ENCODE data around the gene BACH2. TPM values are rescaled to one million over a fixed set of nuclear protein-coding genes. Genes with fewer than 3 reads are reported as not detected.

BACH2 gene
- total and polyA plus RNA-seq, 9 of the 15 experiments (the other 6 are each of a cell fraction or from before 2014, with no cell fraction given) = 0.06 to 3.1 (median 0.59) TPM

DNA sequence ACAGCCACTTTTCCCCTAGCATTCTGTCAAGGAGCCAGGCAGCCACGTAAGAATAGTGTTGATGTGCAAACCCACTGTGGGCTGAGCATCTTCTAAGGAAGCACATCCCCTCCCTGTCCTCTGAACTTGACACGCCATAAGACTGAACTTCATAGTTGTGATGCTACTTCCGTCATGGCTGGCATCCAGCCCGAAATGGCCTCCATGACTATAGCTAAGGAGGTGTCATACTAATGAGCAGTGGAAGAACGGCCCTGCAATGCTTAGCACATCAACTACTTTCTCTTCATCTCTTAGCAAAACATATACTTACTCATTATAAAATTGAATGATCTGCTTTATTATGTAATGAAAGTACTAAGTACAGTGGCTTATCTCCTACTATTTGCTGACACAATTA is 292.1 kb downstream of the BACH2 start:
- ATAC-seq (no peak; the same call in 2 of the 3 replicates), FAIRE-seq (no peak)
- H4K20me1 ChIP-seq (replicated peaks; ENCODE audit: control insufficient read depth, insufficient read depth, low read length) = no peaks in the 10 kb centered on the region

More for the DNA sequence above, 292.1 kb downstream of the BACH2 start:
- 13% methylated on average over 5 of the region's 5 CpGs for WGBS (ENCODE audit: insufficient coverage, low coverage, missing lambda C conversion rate)
- in situ Hi-C loops (cut with MboI) = no loop called here
- Histone ChIP-seq H3K4me2 (ENCODE audit: insufficient read depth, low read length) (no peak overlapping the region), H3K79me2 (ENCODE audit: control insufficient read depth, insufficient read depth, low read length) (no peaks in the 10 kb centered on the region), H3K9me3 (replicated peaks; ENCODE audit: control insufficient read depth, insufficient read depth, low read depth, low read length) (no peaks in the 10 kb centered on the region), H3K4me3 (no peak overlapping the region), H2AFZ (ENCODE audit: low read depth, low read length) (no peak overlapping the region), H3K27ac (ENCODE audit: extremely low read depth, low read depth, low read length) (no peak overlapping the region), H3K27me3 (ENCODE audit: control insufficient read depth in 2 of 2, insufficient read depth in 2 of 2, low read length in 2 of 2) (no peaks in the 10 kb centered on the region), H3K36me3 (ENCODE audit: control insufficient read depth, insufficient read depth, low read length) (no peaks in the 10 kb centered on the region), H3K9ac (ENCODE audit: insufficient read depth in 1 of 2, low read depth in 2 of 2, low read length in 2 of 2) (no peak overlapping the region), H3K9me1 (ENCODE audit: control insufficient read depth, insufficient read depth, low read length) (no peaks in the 10 kb centered on the region), H3K4me1 (replicated peaks in 1 of 2; ENCODE audit: control insufficient read depth in 2 of 2, insufficient read depth in 2 of 2, low read length in 2 of 2) (no peaks in the 10 kb centered on the region)
- ChIA-PET CTCF (ENCODE audit: low intra/inter-chr PET ratio) (no interaction called here), POLR2A (no interaction called here)
- TF ChIP-seq, protein P1, sequence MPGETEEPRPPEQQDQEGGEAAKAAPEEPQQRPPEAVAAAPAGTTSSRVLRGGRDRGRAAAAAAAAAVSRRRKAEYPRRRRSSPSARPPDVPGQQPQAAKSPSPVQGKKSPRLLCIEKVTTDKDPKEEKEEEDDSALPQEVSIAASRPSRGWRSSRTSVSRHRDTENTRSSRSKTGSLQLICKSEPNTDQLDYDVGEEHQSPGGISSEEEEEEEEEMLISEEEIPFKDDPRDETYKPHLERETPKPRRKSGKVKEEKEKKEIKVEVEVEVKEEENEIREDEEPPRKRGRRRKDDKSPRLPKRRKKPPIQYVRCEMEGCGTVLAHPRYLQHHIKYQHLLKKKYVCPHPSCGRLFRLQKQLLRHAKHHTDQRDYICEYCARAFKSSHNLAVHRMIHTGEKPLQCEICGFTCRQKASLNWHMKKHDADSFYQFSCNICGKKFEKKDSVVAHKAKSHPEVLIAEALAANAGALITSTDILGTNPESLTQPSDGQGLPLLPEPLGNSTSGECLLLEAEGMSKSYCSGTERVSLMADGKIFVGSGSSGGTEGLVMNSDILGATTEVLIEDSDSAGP (CRISPR knock-in tag; IDR thresholded peaks at IDR 0.05) = no peak
- TF ChIP-seq CBFA2T3 (IDR thresholded peaks at IDR 0.05) = no peak
- TF ChIP-seq ZNF518B (CRISPR knock-in tag; IDR thresholded peaks at IDR 0.05) = no peak
- TF ChIP-seq JUNB (CRISPR knock-in tag; conservative IDR thresholded peaks at IDR 0.05) = no peak
- TF ChIP-seq ZNF408 (CRISPR knock-in tag; IDR thresholded peaks at IDR 0.05; ENCODE audit: low read depth) = no peak
- TF ChIP-seq, protein P2, sequence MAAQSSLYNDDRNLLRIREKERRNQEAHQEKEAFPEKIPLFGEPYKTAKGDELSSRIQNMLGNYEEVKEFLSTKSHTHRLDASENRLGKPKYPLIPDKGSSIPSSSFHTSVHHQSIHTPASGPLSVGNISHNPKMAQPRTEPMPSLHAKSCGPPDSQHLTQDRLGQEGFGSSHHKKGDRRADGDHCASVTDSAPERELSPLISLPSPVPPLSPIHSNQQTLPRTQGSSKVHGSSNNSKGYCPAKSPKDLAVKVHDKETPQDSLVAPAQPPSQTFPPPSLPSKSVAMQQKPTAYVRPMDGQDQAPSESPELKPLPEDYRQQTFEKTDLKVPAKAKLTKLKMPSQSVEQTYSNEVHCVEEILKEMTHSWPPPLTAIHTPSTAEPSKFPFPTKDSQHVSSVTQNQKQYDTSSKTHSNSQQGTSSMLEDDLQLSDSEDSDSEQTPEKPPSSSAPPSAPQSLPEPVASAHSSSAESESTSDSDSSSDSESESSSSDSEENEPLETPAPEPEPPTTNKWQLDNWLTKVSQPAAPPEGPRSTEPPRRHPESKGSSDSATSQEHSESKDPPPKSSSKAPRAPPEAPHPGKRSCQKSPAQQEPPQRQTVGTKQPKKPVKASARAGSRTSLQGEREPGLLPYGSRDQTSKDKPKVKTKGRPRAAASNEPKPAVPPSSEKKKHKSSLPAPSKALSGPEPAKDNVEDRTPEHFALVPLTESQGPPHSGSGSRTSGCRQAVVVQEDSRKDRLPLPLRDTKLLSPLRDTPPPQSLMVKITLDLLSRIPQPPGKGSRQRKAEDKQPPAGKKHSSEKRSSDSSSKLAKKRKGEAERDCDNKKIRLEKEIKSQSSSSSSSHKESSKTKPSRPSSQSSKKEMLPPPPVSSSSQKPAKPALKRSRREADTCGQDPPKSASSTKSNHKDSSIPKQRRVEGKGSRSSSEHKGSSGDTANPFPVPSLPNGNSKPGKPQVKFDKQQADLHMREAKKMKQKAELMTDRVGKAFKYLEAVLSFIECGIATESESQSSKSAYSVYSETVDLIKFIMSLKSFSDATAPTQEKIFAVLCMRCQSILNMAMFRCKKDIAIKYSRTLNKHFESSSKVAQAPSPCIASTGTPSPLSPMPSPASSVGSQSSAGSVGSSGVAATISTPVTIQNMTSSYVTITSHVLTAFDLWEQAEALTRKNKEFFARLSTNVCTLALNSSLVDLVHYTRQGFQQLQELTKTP (IDR thresholded peaks at IDR 0.05; ENCODE audit: low read depth in 1 of 2, partially characterized antibody in 2 of 2) = no peak
- TF ChIP-seq ZNF639 (CRISPR knock-in tag; conservative IDR thresholded peaks at IDR 0.05 in 1 of 2, IDR thresholded peaks at IDR 0.05 in 1 of 2) = no peak
- no TSS peak for BruUV-seq (replicated peaks)
- no peak for DNase-seq (ENCODE audit: extremely low read depth in 1 of 4, low spot score in 3 of 4)
- intact Hi-C loops (cut with micrococcal nuclease) = no loop called here

Measured in K562 (cell line).